Activated CD4-positive, alpha-beta T cell treated with anti-CD3 and anti-CD28 coated beads, Interleukin-2, Interleukin-4, amounts not matched to agents 100 ng/mL and 50 ng/mL, durations not matched to agents 16 hours and 8 hours (primary cell): ENCODE data around the gene IQSEC1.
A peak's percentile ranks its signal among the peaks of the same experiment; 100 is the strongest.

Experiments
- DNase-seq: peaks from one replicate; pipeline ENCODE4 v3.0.0-alpha.2; 2020; ENCODE audit warnings: low spot score

IQSEC1 gene

GRCh38 chr3:12984023-12984823 is 89.0 kb downstream of the IQSEC1 start:
- DNase-seq, result peak; percentile 75

GRCh38 chr3:12983319-12983718 is 89.9 kb downstream of the IQSEC1 start:
- DNase-seq, result no peak

GRCh38 chr3:12982619-12983101 is 90.6 kb downstream of the IQSEC1 start:
- no peak for DNase-seq

- DNase-seq, result no peak
These were observed 91.6 kb downstream of the IQSEC1 start for GRCh38 chr3:12981306-12982275.

- no peak for DNase-seq
These were observed 92.5 kb downstream of the IQSEC1 start for GRCh38 chr3:12980596-12981290.

GRCh38 chr3:12979947-12980487 is 93.2 kb downstream of the IQSEC1 start:
- DNase-seq, result no peak

GRCh38 chr3:12979151-12979946 is 93.9 kb downstream of the IQSEC1 start:
- DNase-seq, result no peak

GRCh38 chr3:12978682-12979081 is 94.5 kb downstream of the IQSEC1 start:
- DNase-seq, result no peak

GRCh38 chr3:12977117-12977808 is 96.0 kb downstream of the IQSEC1 start:
- DNase-seq, result no peak

- DNase-seq, result no peak
These were observed 97.3 kb downstream of the IQSEC1 start for GRCh38 chr3:12975748-12976522.

- no peak for DNase-seq
These were observed 98.4 kb downstream of the IQSEC1 start for GRCh38 chr3:12974819-12975218.

GRCh38 chr3:12974334-12974733 is 98.9 kb downstream of the IQSEC1 start:
- no peak for DNase-seq

- DNase-seq, result no peak
These were observed 99.4 kb downstream of the IQSEC1 start for GRCh38 chr3:12973827-12974226.

GRCh38 chr3:12972781-12973702 is 100.2 kb downstream of the IQSEC1 start:
- DNase-seq, result no peak

- DNase-seq, result no peak
These were observed 101.2 kb downstream of the IQSEC1 start for GRCh38 chr3:12972043-12972442.

- no peak for DNase-seq
These were observed 102.5 kb downstream of the IQSEC1 start for GRCh38 chr3:12970684-12971083.

GRCh38 chr3:12969486-12969885 is 103.7 kb downstream of the IQSEC1 start:
- DNase-seq, result no peak

- DNase-seq, result no peak
These were observed 104.7 kb downstream of the IQSEC1 start for GRCh38 chr3:12968541-12968940.
